Measurements from ENCODE around the gene HOXB8.

HOXB8 gene

GRCh38 chr17:48617471-48618255, 2.6 kb upstream of the HOXB8 start:
- H3K4me3 ChIP-seq (ENCODE audit: control insufficient read depth, low read depth, low read length), result no peak overlapping the region
- TF ChIP-seq CTCF (conservative IDR thresholded peaks at IDR 0.05; ENCODE audit: control insufficient read depth, insufficient read depth, low read depth, low read length), result no peak
- DNase-seq (ENCODE audit: low read depth), result no peak

- H3K4me3 ChIP-seq (ENCODE audit: control insufficient read depth, low read depth, low read length), result no peak overlapping the region
- no peak for TF ChIP-seq CTCF (conservative IDR thresholded peaks at IDR 0.05; ENCODE audit: control insufficient read depth, insufficient read depth, low read depth, low read length)
- DNase-seq (ENCODE audit: low read depth), result no peak
Measured at GRCh38 chr17:48616717-48617470, 1.8 kb upstream of the HOXB8 start.

- no peak for TF ChIP-seq CTCF (conservative IDR thresholded peaks at IDR 0.05; ENCODE audit: control insufficient read depth, insufficient read depth, low read depth, low read length)
- no peak overlapping the region for H3K4me3 ChIP-seq (ENCODE audit: control insufficient read depth, low read depth, low read length)
- no peak for DNase-seq (ENCODE audit: low read depth)
Measured at GRCh38 chr17:48615963-48616716, 1.0 kb upstream of the HOXB8 start.

- DNase-seq (ENCODE audit: low read depth), result no peak
- TF ChIP-seq CTCF (conservative IDR thresholded peaks at IDR 0.05; ENCODE audit: control insufficient read depth, insufficient read depth, low read depth, low read length), result no peak
Measured at GRCh38 chr17:48613862-48614694, 1.0 kb downstream of the HOXB8 start.

GRCh38 chr17:48612854-48613691, 2.0 kb downstream of the HOXB8 start:
- peak overlapping the region; percentile 54 for H3K4me3 ChIP-seq (ENCODE audit: control insufficient read depth, low read depth, low read length)
- no peak for DNase-seq (ENCODE audit: low read depth)
- peak; percentile 8 for TF ChIP-seq CTCF (conservative IDR thresholded peaks at IDR 0.05; ENCODE audit: control insufficient read depth, insufficient read depth, low read depth, low read length)

More at GRCh38 chr17:48613862-48614694, 1.0 kb downstream of the HOXB8 start:
- peak overlapping the region; percentile 20 for H3K4me3 ChIP-seq (ENCODE audit: control insufficient read depth, low read depth, low read length)

All from fibroblast of mammary gland (primary cell).